Measurements from ENCODE around the gene USP10. TPM values are rescaled to one million over a fixed set of nuclear protein-coding genes. Genes with fewer than 3 reads are reported as not detected.
A peak's percentile ranks its signal among the peaks of the same experiment; 100 is the strongest.

USP10 gene
- total and polyA plus RNA-seq, 3 experiments from 2014 or later = 86.1 to 146 (median 143) TPM

- peak overlapping the region in 5 of 8 donors; percentile 22 to 84 (median 68) for H3K27ac Mint-ChIP-seq
- no peaks in the 10 kb centered on the region for H3K27me3 Mint-ChIP-seq
- Histone ChIP-seq H3K27me3 (ENCODE audit: insufficient read depth, low read length, poor library complexity, severe bottlenecking) (no peaks in the 10 kb centered on the region), H3K9me3 (ENCODE audit: low read length) (no peaks in the 10 kb centered on the region), H3K27ac (ENCODE audit: low read depth, low read length) (no peak overlapping the region), H3K4me3 (ENCODE audit: low read length) (no peak overlapping the region), H3K36me3 (ENCODE audit: insufficient read depth, low read length) (peaks cover 39% of the 10 kb centered on the region), H3K4me1 (ENCODE audit: insufficient read depth, low read length) (peaks cover 29% of the 10 kb centered on the region)
- ChIA-PET POLR2A (no interaction called here), CTCF (interaction anchor here (0.8 to 1.6 kb wide), 2 partner anchors 11 to 13 kb away, joined by 3 to 5 read pairs; no protein-coding TSS in a partner anchor)
- H3K4me1 Mint-ChIP-seq = peaks cover 17 to 40% (median 24%) of the 10 kb centered on the region in 3 donors
- no peaks in the 10 kb centered on the region for H3K9me3 Mint-ChIP-seq
- peak overlapping the region in 3 of 7 donors; percentile 20 to 30 (median 28) for H3K4me3 Mint-ChIP-seq
- DNase-seq = peak in 1 of 5 donors; percentile 40
- peaks cover 12 to 91% (median 23%) of the 10 kb centered on the region in 3 donors for H3K36me3 Mint-ChIP-seq
Observed at GRCh38 chr16:84765616-84766580, 66.1 kb downstream of the USP10 start.

GRCh38 chr16:84766978-84767773 is 67.4 kb downstream of the USP10 start:
- Mint-ChIP-seq H3K4me1 (peaks cover 17 to 40% (median 24%) of the 10 kb centered on the region in 3 donors), H3K27ac (peak overlapping the region in 7 of 8 donors; percentile 45 to 84 (median 69)), H3K9me3 (no peaks in the 10 kb centered on the region), H3K4me3 (peak overlapping the region in 1 of 7 donors; percentile 47), H3K27me3 (no peaks in the 10 kb centered on the region), H3K36me3 (peaks cover 12 to 88% (median 24%) of the 10 kb centered on the region in 3 donors)
- no peak overlapping the region for H3K27ac ChIP-seq (ENCODE audit: low read depth, low read length)
- H3K9me3 ChIP-seq (ENCODE audit: low read length) = no peaks in the 10 kb centered on the region
- H3K36me3 ChIP-seq (ENCODE audit: insufficient read depth, low read length) = peaks cover 42% of the 10 kb centered on the region
- ChIA-PET CTCF (interaction anchor here (1.6 kb wide), 1 partner anchor 12 kb away, joined by 5 read pairs; no protein-coding TSS in a partner anchor), POLR2A (no interaction called here)
- H3K4me1 ChIP-seq (ENCODE audit: insufficient read depth, low read length) = peaks cover 29% of the 10 kb centered on the region
- no peak overlapping the region for H3K4me3 ChIP-seq (ENCODE audit: low read length)
- H3K27me3 ChIP-seq (ENCODE audit: insufficient read depth, low read length, poor library complexity, severe bottlenecking) = no peaks in the 10 kb centered on the region
- DNase-seq = no peak

- Mint-ChIP-seq H3K36me3 (peaks cover 12 to 90% (median 27%) of the 10 kb centered on the region in 3 donors), H3K27ac (peak overlapping the region in 6 of 8 donors; percentile 11 to 83 (median 59)), H3K9me3 (no peaks in the 10 kb centered on the region), H3K27me3 (no peaks in the 10 kb centered on the region), H3K4me1 (peaks cover 17 to 40% (median 24%) of the 10 kb centered on the region in 3 donors), H3K4me3 (peak overlapping the region in 5 of 7 donors; percentile 26 to 70 (median 36))
- H3K9me3 ChIP-seq (ENCODE audit: low read length) = no peaks in the 10 kb centered on the region
- DNase-seq = peak in 1 of 5 donors; percentile 50
- ChIA-PET POLR2A (no interaction called here), CTCF (interaction anchor here (1.1 to 2.2 kb wide), 2 partner anchors 14 to 31 kb away, joined by 3 to 10 read pairs; no protein-coding TSS in a partner anchor)
- H3K27ac ChIP-seq (ENCODE audit: low read depth, low read length) = no peak overlapping the region
- H3K36me3 ChIP-seq (ENCODE audit: insufficient read depth, low read length) = peaks cover 43% of the 10 kb centered on the region
- H3K27me3 ChIP-seq (ENCODE audit: insufficient read depth, low read length, poor library complexity, severe bottlenecking) = no peaks in the 10 kb centered on the region
- no peak overlapping the region for H3K4me3 ChIP-seq (ENCODE audit: low read length)
- peaks cover 29% of the 10 kb centered on the region for H3K4me1 ChIP-seq (ENCODE audit: insufficient read depth, low read length)
Observed at GRCh38 chr16:84768061-84768807, 68.4 kb downstream of the USP10 start.

- H3K36me3 ChIP-seq (ENCODE audit: insufficient read depth, low read length) = peaks cover 43% of the 10 kb centered on the region
- H3K27me3 ChIP-seq (ENCODE audit: insufficient read depth, low read length, poor library complexity, severe bottlenecking) = no peaks in the 10 kb centered on the region
- ChIA-PET CTCF (interaction anchor here (1.1 to 2.2 kb wide), 2 partner anchors 15 to 30 kb away, joined by 3 to 10 read pairs; no protein-coding TSS in a partner anchor), POLR2A (no interaction called here)
- no peaks in the 10 kb centered on the region for H3K9me3 ChIP-seq (ENCODE audit: low read length)
- DNase-seq = no peak
- Mint-ChIP-seq H3K4me1 (peaks cover 17 to 40% (median 24%) of the 10 kb centered on the region in 3 donors), H3K4me3 (peak overlapping the region in 1 of 7 donors; percentile 70), H3K9me3 (no peaks in the 10 kb centered on the region), H3K27me3 (no peaks in the 10 kb centered on the region), H3K27ac (peak overlapping the region in 1 of 8 donors; percentile 12), H3K36me3 (peaks cover 12 to 90% (median 26%) of the 10 kb centered on the region in 3 donors)
- no peak overlapping the region for H3K4me3 ChIP-seq (ENCODE audit: low read length)
- peaks cover 29% of the 10 kb centered on the region for H3K4me1 ChIP-seq (ENCODE audit: insufficient read depth, low read length)
- no peak overlapping the region for H3K27ac ChIP-seq (ENCODE audit: low read depth, low read length)
Observed at GRCh38 chr16:84768808-84769197, 69.0 kb downstream of the USP10 start.

GRCh38 chr16:84769416-84769815 is 69.6 kb downstream of the USP10 start:
- ChIA-PET CTCF (interaction anchor here (1.1 to 2.2 kb wide), 2 partner anchors 15 to 30 kb away, joined by 3 to 10 read pairs; no protein-coding TSS in a partner anchor), POLR2A (no interaction called here)
- Mint-ChIP-seq H3K9me3 (no peaks in the 10 kb centered on the region), H3K4me3 (peak overlapping the region in 2 of 7 donors; percentile 70 to 73), H3K27me3 (no peaks in the 10 kb centered on the region), H3K27ac (peak overlapping the region in 5 of 8 donors; percentile 2 to 85 (median 48)), H3K4me1 (peaks cover 17 to 40% (median 24%) of the 10 kb centered on the region in 3 donors), H3K36me3 (peaks cover 12 to 89% (median 24%) of the 10 kb centered on the region in 3 donors)
- peaks cover 38% of the 10 kb centered on the region for H3K36me3 ChIP-seq (ENCODE audit: insufficient read depth, low read length)
- peaks cover 29% of the 10 kb centered on the region for H3K4me1 ChIP-seq (ENCODE audit: insufficient read depth, low read length)
- no peak overlapping the region for H3K27ac ChIP-seq (ENCODE audit: low read depth, low read length)
- H3K27me3 ChIP-seq (ENCODE audit: insufficient read depth, low read length, poor library complexity, severe bottlenecking) = no peaks in the 10 kb centered on the region
- no peak for DNase-seq
- no peaks in the 10 kb centered on the region for H3K9me3 ChIP-seq (ENCODE audit: low read length)
- H3K4me3 ChIP-seq (ENCODE audit: low read length) = no peak overlapping the region

- Mint-ChIP-seq H3K4me1 (peaks cover 0 to 12% (median 2%) of the 10 kb centered on the region in 3 donors), H3K36me3 (peaks cover 9 to 89% (median 27%) of the 10 kb centered on the region in 3 donors), H3K4me3 (no peak overlapping the region), H3K27me3 (no peaks in the 10 kb centered on the region), H3K9me3 (no peaks in the 10 kb centered on the region), H3K27ac (peak overlapping the region in 1 of 8 donors; percentile 68)
- Histone ChIP-seq H3K36me3 (ENCODE audit: insufficient read depth, low read length) (peaks cover 44% of the 10 kb centered on the region), H3K27me3 (ENCODE audit: insufficient read depth, low read length, poor library complexity, severe bottlenecking) (no peaks in the 10 kb centered on the region), H3K9me3 (ENCODE audit: low read length) (no peaks in the 10 kb centered on the region), H3K27ac (ENCODE audit: low read depth, low read length) (no peak overlapping the region), H3K4me1 (ENCODE audit: insufficient read depth, low read length) (peaks cover under 1% of the 10 kb centered on the region), H3K4me3 (ENCODE audit: low read length) (no peak overlapping the region)
- ChIA-PET POLR2A (no interaction called here), CTCF (interaction anchor here (1.0 kb wide), 1 partner anchor 11 kb away, joined by 3 read pairs; no protein-coding TSS in a partner anchor)
- DNase-seq = no peak
Observed at GRCh38 chr16:84773312-84773711, 73.5 kb downstream of the USP10 start.

GRCh38 chr16:84774810-84775209 is 75.0 kb downstream of the USP10 start:
- H3K9me3 Mint-ChIP-seq = no peaks in the 10 kb centered on the region
- no peaks in the 10 kb centered on the region for H3K4me1 Mint-ChIP-seq
- ChIA-PET CTCF (no interaction called here), POLR2A (no interaction called here)
- H3K4me1 ChIP-seq (ENCODE audit: insufficient read depth, low read length) = no peaks in the 10 kb centered on the region
- H3K27me3 Mint-ChIP-seq = no peaks in the 10 kb centered on the region
- H3K9me3 ChIP-seq (ENCODE audit: low read length) = no peaks in the 10 kb centered on the region
- peak overlapping the region in 1 of 8 donors; percentile 1 for H3K27ac Mint-ChIP-seq
- no peak overlapping the region for H3K4me3 ChIP-seq (ENCODE audit: low read length)
- no peaks in the 10 kb centered on the region for H3K27me3 ChIP-seq (ENCODE audit: insufficient read depth, low read length, poor library complexity, severe bottlenecking)
- H3K36me3 ChIP-seq (ENCODE audit: insufficient read depth, low read length) = peaks cover 40% of the 10 kb centered on the region
- no peak for DNase-seq
- H3K4me3 Mint-ChIP-seq = no peak overlapping the region
- H3K27ac ChIP-seq (ENCODE audit: low read depth, low read length) = no peak overlapping the region
- H3K36me3 Mint-ChIP-seq = peaks cover 8 to 89% (median 27%) of the 10 kb centered on the region in 3 donors
